ENCODE measurements around the gene RIMS4.
"Not testable (repeated sequence)": the region's sequence is repeated elsewhere in the genome, so short reads cannot be mapped to it uniquely, and the experiment has no call there.

RIMS4 gene

DNA sequence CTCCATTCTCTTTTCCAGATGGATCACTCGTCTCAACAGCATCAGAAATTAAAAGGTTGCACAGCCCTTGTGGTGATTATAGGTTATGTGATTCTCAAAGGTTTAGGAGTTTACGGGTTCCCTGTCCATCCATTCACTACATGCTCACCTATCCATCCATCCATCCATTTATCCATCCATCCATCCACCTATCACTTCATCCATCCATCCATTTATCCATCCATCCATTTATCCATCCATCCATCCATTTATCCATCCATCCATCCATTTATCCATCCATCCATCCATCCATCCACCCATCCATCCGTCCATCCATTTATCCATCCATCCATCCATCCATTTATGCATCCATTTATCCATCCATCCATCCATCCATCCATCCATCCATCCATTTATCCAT, 46.5 kb downstream of the RIMS4 start:
- not testable (repeated sequence) for H2AFZ ChIP-seq (ENCODE audit: low read length, unreplicated experiment); H3K4me3 ChIP-seq (ENCODE audit: low read depth, low read length); H3K36me3 ChIP-seq (ENCODE audit: insufficient read depth, low read length); H3K79me2 ChIP-seq (ENCODE audit: control insufficient read depth, insufficient read depth, low read length, unreplicated experiment); H3K4me1 ChIP-seq (ENCODE audit: control insufficient read depth, insufficient read depth, low read length, unreplicated experiment); H3K27ac ChIP-seq (ENCODE audit: low read depth, low read length)
- H3K27me3 ChIP-seq (ENCODE audit: insufficient read depth, low read length), result peaks cover 73% of the 10 kb centered on the region

DNA sequence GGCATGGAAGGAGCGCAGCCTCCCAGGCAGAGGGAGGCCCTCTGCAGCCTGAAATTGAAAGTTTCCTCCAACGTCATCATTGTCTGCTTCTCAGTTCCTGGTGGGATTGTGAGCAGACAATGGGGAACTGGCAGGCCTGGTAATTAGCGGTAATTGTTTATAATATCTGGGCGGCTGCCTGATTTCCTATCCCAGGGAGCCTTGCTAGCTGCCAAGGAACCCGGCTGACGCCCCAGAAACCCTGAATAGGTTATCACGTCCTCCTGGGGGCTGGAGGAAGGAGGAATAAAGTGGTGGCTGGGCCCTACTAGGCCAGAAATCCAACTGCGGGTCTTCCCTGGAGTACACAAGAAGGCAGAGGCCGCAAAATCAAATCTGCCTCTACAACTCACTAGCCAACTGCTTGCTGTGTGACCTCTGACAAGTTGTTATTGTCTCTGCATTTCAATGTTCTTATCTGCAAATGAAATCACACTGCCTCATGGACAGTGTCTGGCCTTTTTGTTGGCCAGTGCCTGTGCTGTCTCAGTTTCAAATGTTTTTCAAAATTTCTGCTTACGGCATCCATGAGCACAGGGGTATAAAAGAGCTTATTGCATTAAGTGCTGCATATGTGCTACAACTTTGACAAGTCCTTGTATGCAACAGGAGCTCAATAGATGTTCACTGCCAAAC, 47.7 kb downstream of the RIMS4 start:
- Histone ChIP-seq H3K79me2 (ENCODE audit: control insufficient read depth, insufficient read depth, low read length, unreplicated experiment) (no peaks in the 10 kb centered on the region), H3K27me3 (ENCODE audit: insufficient read depth, low read length) (peaks cover 63% of the 10 kb centered on the region), H3K4me3 (ENCODE audit: low read depth, low read length) (no peak overlapping the region), H3K4me1 (ENCODE audit: control insufficient read depth, insufficient read depth, low read length, unreplicated experiment) (no peaks in the 10 kb centered on the region), H3K36me3 (ENCODE audit: insufficient read depth, low read length) (no peaks in the 10 kb centered on the region), H2AFZ (ENCODE audit: low read length, unreplicated experiment) (no peak overlapping the region), H3K27ac (ENCODE audit: low read depth, low read length) (no peak overlapping the region)

DNA sequence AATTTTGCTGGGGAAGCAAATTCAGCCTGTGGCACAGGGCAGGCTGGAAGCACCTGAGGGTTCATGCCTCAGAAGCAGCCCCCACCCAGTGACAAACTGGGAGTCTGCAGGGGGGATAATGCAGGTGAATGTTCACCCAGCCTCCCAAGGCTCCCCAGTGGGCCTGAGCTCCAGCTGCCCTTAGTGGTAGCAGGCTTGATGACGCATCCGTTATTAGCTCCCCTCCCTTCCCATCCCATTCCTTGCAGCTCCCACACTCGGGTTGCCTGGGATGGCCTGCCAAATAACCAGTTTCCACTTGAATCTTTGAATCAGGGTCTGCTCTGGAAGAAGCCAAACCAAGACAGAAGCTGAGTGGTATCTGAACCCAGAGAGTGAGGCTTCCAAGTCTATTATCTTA, 48.9 kb downstream of the RIMS4 start:
- H2AFZ ChIP-seq (ENCODE audit: low read length, unreplicated experiment), result no peak overlapping the region

DNA sequence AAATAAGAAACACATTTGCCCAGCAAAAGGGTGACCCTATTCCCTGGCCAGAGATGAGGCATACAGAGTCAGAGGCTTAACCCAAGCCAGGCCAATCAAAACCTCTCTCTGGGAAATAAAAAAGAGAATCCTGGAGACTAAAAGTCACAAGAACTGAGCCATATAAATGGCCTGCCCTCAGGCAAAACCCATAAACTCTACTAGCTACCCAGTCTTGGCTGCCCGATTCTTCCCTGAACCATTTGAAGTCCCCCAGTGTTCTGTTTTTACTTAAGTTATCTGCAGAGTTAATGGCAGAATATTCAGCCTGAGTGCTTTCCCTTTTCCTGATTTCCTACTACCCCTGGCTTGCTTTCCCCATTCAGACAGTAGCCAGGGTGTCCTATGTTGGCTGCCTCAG, 50.8 kb downstream of the RIMS4 start:
- Histone ChIP-seq H3K4me1 (ENCODE audit: control insufficient read depth, insufficient read depth, low read length, unreplicated experiment) (no peaks in the 10 kb centered on the region), H3K36me3 (ENCODE audit: insufficient read depth, low read length) (no peaks in the 10 kb centered on the region), H3K4me3 (ENCODE audit: low read depth, low read length) (no peak overlapping the region), H3K27me3 (ENCODE audit: insufficient read depth, low read length) (peaks cover 40% of the 10 kb centered on the region), H2AFZ (ENCODE audit: low read length, unreplicated experiment) (no peak overlapping the region), H3K79me2 (ENCODE audit: control insufficient read depth, insufficient read depth, low read length, unreplicated experiment) (no peaks in the 10 kb centered on the region), H3K27ac (ENCODE audit: low read depth, low read length) (no peak overlapping the region)

More for the DNA sequence above, 48.9 kb downstream of the RIMS4 start:
- Histone ChIP-seq H3K27me3 (ENCODE audit: insufficient read depth, low read length) (peaks cover 51% of the 10 kb centered on the region), H3K4me3 (ENCODE audit: low read depth, low read length) (no peak overlapping the region), H3K4me1 (ENCODE audit: control insufficient read depth, insufficient read depth, low read length, unreplicated experiment) (no peaks in the 10 kb centered on the region), H3K36me3 (ENCODE audit: insufficient read depth, low read length) (no peaks in the 10 kb centered on the region), H3K27ac (ENCODE audit: low read depth, low read length) (no peak overlapping the region), H3K79me2 (ENCODE audit: control insufficient read depth, insufficient read depth, low read length, unreplicated experiment) (no peaks in the 10 kb centered on the region)

DNA sequence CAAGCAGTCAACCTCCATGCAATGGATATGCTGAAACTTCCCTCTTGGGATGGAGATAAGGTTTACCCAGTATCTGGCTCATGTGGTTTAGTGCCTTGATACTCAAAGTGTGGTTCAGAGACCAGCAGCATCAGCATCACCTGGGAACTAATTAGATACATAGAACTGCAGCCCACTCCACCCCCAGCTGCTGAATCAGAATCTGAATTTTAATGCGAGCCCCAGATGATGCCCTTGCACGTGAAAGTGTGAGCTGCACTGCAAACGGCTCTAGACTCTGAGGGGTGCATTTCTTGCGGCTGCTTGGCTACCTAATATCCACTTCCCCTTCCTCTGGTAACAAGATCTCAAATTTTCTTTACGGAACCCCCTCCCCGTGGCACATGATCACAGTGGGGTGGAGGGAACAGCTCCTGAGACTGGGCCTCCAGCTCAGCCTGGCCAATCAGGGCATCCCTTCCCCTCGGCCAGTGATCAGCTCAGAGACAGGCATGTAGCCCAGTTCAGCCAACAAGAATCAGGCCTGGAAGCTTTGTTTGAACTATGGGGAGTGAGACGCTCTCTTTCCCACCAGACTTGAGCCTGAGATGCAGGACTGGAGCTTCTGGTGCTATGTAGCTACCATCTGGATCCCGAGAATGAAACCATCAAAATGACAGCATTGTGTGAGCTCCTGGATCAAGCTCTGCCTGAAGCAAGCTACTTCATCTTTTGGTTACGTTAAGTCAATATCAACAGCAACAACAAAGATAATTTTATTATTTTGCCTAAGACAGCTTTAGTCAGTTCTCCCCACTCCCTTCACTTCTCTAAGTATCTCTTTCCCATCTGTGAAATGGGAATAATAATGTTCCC, 51.9 kb downstream of the RIMS4 start:
- Histone ChIP-seq H3K4me1 (ENCODE audit: control insufficient read depth, insufficient read depth, low read length, unreplicated experiment) (no peaks in the 10 kb centered on the region), H3K27ac (ENCODE audit: low read depth, low read length) (no peak overlapping the region), H3K36me3 (ENCODE audit: insufficient read depth, low read length) (no peaks in the 10 kb centered on the region), H3K79me2 (ENCODE audit: control insufficient read depth, insufficient read depth, low read length, unreplicated experiment) (no peaks in the 10 kb centered on the region), H3K27me3 (ENCODE audit: insufficient read depth, low read length) (peaks cover 35% of the 10 kb centered on the region), H2AFZ (ENCODE audit: low read length, unreplicated experiment) (no peak overlapping the region), H3K4me3 (ENCODE audit: low read depth, low read length) (no peak overlapping the region)

DNA sequence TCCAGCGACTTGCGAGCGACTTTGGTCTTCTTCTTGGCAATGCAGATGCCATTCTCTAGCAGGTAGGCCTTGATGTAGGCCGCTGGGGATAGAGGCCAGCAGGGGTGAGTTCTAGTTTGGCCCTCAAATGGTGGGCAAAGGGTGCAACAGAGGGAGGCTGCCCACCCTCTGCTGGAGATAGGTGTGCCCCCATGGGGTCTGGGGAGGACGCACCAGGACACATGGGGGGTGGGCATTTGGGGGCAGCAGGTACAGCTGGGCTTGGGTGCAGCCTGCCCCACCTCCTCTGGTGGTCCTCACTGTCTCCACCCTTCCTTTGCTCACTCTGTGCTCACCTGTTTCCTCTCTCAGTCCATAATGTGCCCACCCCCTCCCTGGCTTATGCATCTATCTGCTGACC, 53.4 kb downstream of the RIMS4 start:
- no peaks in the 10 kb centered on the region for H3K4me1 ChIP-seq (ENCODE audit: control insufficient read depth, insufficient read depth, low read length, unreplicated experiment)
- H3K36me3 ChIP-seq (ENCODE audit: insufficient read depth, low read length), result no peaks in the 10 kb centered on the region
- H3K79me2 ChIP-seq (ENCODE audit: control insufficient read depth, insufficient read depth, low read length, unreplicated experiment), result no peaks in the 10 kb centered on the region
- H3K27me3 ChIP-seq (ENCODE audit: insufficient read depth, low read length), result peaks cover 35% of the 10 kb centered on the region
- no peak overlapping the region for H2AFZ ChIP-seq (ENCODE audit: low read length, unreplicated experiment)
- no peak overlapping the region for H3K27ac ChIP-seq (ENCODE audit: low read depth, low read length)
- no peak overlapping the region for H3K4me3 ChIP-seq (ENCODE audit: low read depth, low read length)

DNA sequence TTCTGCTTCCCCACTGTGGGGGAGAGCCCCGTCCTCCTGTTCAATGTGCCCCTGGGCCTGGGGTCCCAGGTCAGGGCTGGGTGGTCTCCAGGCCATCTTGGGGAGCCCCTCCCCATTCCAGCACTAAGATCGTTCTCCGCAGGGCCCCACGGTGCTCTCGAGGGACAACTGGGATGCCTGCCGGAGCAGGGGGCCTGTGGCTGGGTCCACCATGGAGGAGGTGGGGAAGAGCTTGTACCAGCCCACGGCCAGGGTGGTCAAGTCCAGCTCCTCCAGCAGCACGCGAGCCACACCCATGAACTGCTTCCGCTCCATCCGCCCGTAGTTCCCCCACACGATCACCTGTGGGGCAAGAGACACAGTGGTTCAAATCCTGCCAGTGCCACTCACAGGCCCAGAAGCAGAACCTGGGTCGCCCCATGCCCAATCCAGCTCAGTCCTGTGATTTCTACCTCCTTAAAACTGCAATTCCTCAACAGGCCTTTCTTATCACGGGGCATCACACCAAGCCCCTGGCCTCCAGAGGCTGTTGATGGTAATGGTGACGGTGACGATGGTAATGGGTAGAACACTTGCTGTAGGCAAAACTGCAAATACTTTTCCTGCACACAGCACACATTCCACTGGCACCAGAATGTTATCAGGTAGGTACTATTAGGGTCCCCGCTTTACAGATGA, 54.2 kb downstream of the RIMS4 start:
- Histone ChIP-seq H2AFZ (ENCODE audit: low read length, unreplicated experiment) (no peak overlapping the region), H3K36me3 (ENCODE audit: insufficient read depth, low read length) (no peaks in the 10 kb centered on the region), H3K27ac (ENCODE audit: low read depth, low read length) (no peak overlapping the region), H3K4me3 (ENCODE audit: low read depth, low read length) (no peak overlapping the region), H3K27me3 (ENCODE audit: insufficient read depth, low read length) (peaks cover 35% of the 10 kb centered on the region; the same call in 1 of the 2 replicates), H3K4me1 (ENCODE audit: control insufficient read depth, insufficient read depth, low read length, unreplicated experiment) (no peaks in the 10 kb centered on the region), H3K79me2 (ENCODE audit: control insufficient read depth, insufficient read depth, low read length, unreplicated experiment) (no peaks in the 10 kb centered on the region)

DNA sequence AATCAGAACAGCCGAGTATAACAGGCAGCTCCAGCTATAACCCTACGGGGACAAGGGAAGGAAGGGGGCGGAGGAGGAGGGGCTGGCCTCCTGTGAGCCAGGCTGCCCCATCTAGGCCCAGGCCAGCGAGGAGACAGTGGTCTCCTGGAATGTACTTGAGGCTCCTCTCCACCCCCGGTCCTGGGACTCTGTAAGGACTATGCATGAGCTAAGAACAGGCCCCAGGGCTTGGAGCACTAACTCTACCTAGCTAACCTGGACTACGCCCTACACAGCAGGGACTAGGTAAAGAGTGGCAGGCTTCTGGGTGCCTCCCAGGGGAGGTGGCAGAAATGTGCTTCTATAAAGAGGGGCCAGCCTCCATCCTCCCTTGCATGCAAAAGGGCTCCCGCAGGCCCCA, 55.8 kb downstream of the RIMS4 start:
- H3K79me2 ChIP-seq (ENCODE audit: control insufficient read depth, insufficient read depth, low read length, unreplicated experiment), result no peaks in the 10 kb centered on the region
- no peak overlapping the region for H2AFZ ChIP-seq (ENCODE audit: low read length, unreplicated experiment)
- H3K27me3 ChIP-seq (ENCODE audit: insufficient read depth, low read length), result peaks cover 24% of the 10 kb centered on the region; the same call in 1 of the 2 replicates
- no peaks in the 10 kb centered on the region for H3K36me3 ChIP-seq (ENCODE audit: insufficient read depth, low read length)
- H3K4me3 ChIP-seq (ENCODE audit: low read depth, low read length), result no peak overlapping the region
- H3K4me1 ChIP-seq (ENCODE audit: control insufficient read depth, insufficient read depth, low read length, unreplicated experiment), result no peaks in the 10 kb centered on the region
- H3K27ac ChIP-seq (ENCODE audit: low read depth, low read length), result no peak overlapping the region

DNA sequence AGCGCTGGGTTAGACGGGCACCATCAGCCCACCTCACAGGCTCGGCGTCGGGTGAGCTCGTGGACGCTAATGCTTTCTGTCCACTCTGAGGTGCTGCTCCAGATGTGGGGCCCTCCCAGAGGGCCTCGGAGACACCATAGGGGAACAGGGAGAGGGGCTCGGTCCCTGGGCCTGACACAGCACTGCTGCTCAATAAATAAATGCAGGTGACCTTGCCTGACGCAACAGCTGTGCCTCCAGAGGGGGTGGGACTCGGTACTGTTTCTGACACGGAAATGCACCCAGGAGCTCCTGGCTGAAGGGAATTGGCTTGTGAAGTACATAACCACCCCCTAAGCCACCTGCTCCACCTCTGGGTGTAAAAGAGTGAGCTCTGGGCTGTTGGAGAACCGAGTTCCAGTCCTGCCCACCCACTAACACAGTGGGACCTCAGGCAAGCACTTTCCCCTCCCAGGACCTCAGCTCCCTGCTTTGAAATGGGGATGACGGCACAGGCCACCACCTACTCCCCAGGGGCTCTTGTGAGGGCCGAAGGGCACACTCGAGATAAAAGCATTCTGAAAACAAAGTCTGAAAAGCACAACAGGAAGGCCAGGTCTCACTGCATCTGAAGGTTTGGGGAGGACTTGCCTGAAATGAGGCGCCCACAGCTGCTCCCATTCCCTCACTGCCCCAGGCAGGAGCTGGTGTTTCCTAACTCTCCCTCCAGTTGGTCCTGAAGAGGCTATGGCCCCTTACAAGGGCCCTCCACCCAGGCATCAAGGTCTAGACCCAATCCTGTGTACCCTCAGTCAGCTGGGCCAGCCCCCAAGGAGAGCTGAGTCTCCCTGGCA, 58.0 kb downstream of the RIMS4 start:
- H3K79me2 ChIP-seq (ENCODE audit: control insufficient read depth, insufficient read depth, low read length, unreplicated experiment), result no peaks in the 10 kb centered on the region
- H2AFZ ChIP-seq (ENCODE audit: low read length, unreplicated experiment), result no peak overlapping the region
- H3K4me1 ChIP-seq (ENCODE audit: control insufficient read depth, insufficient read depth, low read length, unreplicated experiment), result peaks cover 2% of the 10 kb centered on the region
- H3K27ac ChIP-seq (ENCODE audit: low read depth, low read length), result no peak overlapping the region
- H3K27me3 ChIP-seq (ENCODE audit: insufficient read depth, low read length), result peaks cover 15% of the 10 kb centered on the region; the same call in 1 of the 2 replicates
- H3K36me3 ChIP-seq (ENCODE audit: insufficient read depth, low read length), result no peaks in the 10 kb centered on the region
- H3K4me3 ChIP-seq (ENCODE audit: low read depth, low read length), result no peak overlapping the region
